GM12865 (cell line): ENCODE data around the gene ATP2A3.

Source experiments
- DNase-seq: peaks from one replicate; pipeline ENCODE4 v3.0.0; 2010; ENCODE audit warnings: low read depth
- H3K4me3 ChIP-seq: 2 replicates; pipeline ENCODE4 v1.5.1; 2011; ENCODE audit warnings: mild to moderate bottlenecking, low read depth, low read length, control low read depth
- CTCF ChIP-seq: IDR thresholded peaks from 2 replicates; pipeline ENCODE4 v1.5.1; 2011; ENCODE audit warnings: low read length, control low read depth, low read depth, inconsistent platforms; ENCODE audit not compliant: insufficient read depth; ENCODE audit errors: missing control alignments

ATP2A3 gene

GRCh38 chr17:3978421-3979289, 14.4 kb upstream of the ATP2A3 start:
- DNase-seq = no peak
- no peak for TF ChIP-seq CTCF

GRCh38 chr17:3977387-3977786, 13.2 kb upstream of the ATP2A3 start:
- no peak for TF ChIP-seq CTCF

More at GRCh38 chr17:3978421-3979289, 14.4 kb upstream of the ATP2A3 start:
- H3K4me3 ChIP-seq = no peak overlapping the region

GRCh38 chr17:3976675-3977171, 12.5 kb upstream of the ATP2A3 start:
- TF ChIP-seq CTCF = no peak
- DNase-seq = no peak
- no peak overlapping the region for H3K4me3 ChIP-seq

More at GRCh38 chr17:3977387-3977786, 13.2 kb upstream of the ATP2A3 start:
- DNase-seq = no peak
- H3K4me3 ChIP-seq = no peak overlapping the region

- DNase-seq = no peak
- TF ChIP-seq CTCF = no peak
- no peak overlapping the region for H3K4me3 ChIP-seq
These were observed 10.7 kb upstream of the ATP2A3 start for GRCh38 chr17:3974980-3975379.

GRCh38 chr17:3974138-3974687, 10.0 kb upstream of the ATP2A3 start:
- DNase-seq = no peak
- TF ChIP-seq CTCF = no peak
- H3K4me3 ChIP-seq = no peak overlapping the region

- DNase-seq = no peak
- H3K4me3 ChIP-seq = no peak overlapping the region
- TF ChIP-seq CTCF = no peak
These were observed 9.4 kb upstream of the ATP2A3 start for GRCh38 chr17:3973495-3974137.
